ENCODE measurements around the gene UBTFL1.
"Not testable (repeated sequence)": the region's sequence is repeated elsewhere in the genome, so short reads cannot be mapped to it uniquely, and the experiment has no call there.

Gene UBTFL1

GRCh38 chr11:90085650-90086049, at the start of gene UBTFL1:
TSS of gene UBTFL1 (plus strand) at chr11:90085950. CDS start at chr11:90085950, 0 bp downstream.
- DNase-seq (ENCODE audit: low spot score), result not testable (repeated sequence)

DNA sequence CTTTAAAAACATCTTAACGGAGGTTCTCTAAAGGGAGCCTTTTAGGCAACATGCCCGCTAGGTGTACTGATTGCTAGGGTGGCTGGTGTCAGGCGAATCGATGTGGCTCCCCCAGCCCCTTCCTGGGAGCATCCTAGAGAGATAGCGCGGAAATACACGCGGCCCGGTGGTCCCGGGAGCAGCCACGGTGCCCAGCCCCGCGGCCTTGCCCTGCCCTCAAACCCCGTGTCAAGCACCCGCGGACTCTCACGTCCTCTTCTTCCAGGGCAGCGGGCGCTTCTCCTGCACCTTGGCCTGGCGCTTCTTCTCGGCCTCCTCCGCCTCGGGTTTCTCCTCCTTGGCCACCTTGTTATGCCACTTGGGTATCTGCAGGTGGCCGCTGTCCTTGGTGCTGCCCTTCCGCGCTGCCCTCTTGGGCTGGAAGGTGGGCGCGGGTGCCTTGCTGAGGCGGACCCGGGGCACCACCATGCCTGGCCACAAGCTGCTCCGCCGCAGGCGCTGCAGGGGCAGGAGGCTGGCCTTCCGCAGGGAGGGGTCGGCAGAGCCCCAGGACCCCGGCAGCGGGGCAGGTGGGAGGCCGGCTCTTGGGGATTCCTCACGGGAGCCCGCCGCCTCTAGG, 34.0 kb upstream of the UBTFL1 start:
- not testable (repeated sequence) for DNase-seq (ENCODE audit: low spot score)

- DNase-seq (ENCODE audit: low spot score), result not testable (repeated sequence)
Observed at GRCh38 chr11:90052311-90052710, 33.4 kb upstream of the UBTFL1 start.

DNA sequence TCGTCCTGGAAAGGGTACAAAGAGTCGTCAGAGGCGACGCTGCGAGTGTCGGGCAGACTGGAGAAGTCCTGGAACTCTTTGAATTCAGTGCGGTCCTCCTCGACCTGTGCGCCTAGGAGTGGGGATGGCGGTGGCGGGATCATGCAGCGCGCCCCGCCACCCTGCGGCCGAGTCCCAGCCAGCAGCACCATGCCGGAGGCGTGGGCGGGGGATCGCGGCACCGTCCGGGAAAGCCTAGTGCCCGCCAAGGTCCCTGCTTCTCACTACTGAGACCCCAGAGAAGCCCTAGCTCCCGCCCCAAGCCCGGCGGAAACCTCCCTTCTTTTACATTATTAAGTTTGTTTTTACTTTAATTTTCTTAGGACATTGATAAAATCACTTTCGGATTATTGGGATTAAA, 32.2 kb upstream of the UBTFL1 start:
- DNase-seq (ENCODE audit: low spot score), result peak; percentile 12

- not testable (repeated sequence) for DNase-seq (ENCODE audit: low spot score)
Observed at GRCh38 chr11:90088731-90089130, 3.0 kb downstream of the UBTFL1 start.

DNA sequence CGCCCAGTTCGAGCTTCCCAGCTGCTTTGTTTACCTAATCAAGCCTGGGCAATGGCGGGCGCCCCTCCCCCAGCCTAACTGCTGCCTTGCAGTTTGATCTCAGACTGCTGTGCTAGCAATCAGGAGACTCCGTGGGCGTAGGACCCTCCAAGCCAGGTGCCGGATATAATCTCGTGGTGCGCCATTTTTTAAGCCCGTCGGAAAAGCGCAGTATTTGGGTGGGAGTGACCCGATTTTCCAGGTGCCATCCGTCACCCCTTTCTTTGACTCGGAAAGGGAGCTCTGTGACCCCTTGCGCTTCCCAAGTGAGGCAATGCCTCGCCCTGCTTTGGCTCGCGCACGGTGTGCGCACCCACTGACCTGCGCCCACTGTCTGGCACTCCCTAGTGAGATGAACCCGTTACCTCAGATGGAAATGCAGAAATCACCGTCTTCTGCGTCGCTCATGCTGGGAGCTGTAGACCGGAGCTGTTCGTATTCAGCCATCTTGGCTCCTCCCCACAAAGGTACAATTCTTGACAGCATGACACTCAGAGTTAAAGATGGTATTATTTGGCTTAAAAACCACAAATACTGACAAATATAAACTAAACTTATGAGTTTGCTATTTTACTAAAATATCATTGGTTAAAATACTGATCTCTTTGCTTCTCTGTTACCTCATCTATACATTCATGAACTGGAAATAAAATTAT, 9.6 kb downstream of the UBTFL1 start:
- not testable (repeated sequence) for DNase-seq (ENCODE audit: low spot score)

DNA sequence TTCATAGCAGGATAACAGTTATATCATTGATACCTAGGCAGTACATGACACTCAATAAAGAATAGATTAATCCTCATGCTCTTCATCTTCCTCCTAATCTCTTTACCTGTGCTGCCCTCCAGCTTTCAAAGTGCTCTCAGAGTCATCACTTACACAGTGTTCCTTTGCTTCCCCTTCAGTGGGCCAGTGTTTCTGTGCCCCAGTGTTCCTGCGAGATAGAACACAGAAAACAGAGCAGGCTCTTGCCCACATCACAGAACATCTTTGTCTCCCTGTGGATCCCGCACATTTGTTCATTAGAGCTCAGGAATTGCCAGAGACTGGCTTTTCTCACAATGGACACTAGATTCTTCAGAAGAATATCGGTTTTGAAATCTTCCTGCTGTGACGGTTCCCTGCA, 12.5 kb downstream of the UBTFL1 start:
- not testable (repeated sequence) for DNase-seq (ENCODE audit: low spot score)

DNA sequence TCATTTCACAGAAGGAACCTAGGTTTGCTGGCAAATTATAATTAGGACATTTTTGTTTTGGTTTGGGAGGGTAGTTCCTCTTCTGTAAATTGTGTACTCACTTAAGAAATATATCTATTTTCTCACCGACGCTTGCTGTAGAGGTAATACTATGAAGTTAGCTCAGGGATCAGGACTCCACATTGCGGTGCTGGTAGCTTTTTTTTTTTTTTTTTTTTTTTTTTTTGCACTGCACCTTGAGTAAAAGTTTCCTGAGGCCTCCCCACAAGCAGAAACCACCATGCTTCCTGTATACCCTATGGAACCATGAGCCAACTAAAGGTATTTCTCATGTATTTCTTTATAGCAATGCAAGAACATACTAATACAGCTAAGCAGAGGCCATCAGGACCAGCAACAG, 14.7 kb downstream of the UBTFL1 start:
- no peak for DNase-seq (ENCODE audit: low spot score)

DNA sequence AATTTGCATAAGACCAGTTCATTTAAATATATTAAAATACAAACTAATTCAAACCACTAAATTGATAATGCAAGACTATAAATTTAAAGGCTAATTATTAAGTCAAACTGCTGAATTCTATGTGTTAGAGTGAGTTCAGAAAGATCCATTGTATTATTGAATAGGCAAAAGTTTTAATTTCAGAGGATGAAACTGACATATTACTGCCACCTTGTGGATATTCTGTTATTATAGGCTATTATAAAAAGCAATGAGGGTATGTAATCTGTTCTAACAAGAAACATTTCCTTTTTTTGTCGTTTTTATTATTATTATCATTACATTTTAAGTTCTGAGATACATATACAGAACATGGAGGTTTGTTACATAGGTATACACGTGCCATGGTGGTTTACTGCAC, 27.8 kb downstream of the UBTFL1 start:
- no peak for DNase-seq (ENCODE audit: low spot score)

GRCh38 chr11:90120191-90120590, 34.4 kb downstream of the UBTFL1 start:
- no peak for DNase-seq (ENCODE audit: low spot score)

DNA sequence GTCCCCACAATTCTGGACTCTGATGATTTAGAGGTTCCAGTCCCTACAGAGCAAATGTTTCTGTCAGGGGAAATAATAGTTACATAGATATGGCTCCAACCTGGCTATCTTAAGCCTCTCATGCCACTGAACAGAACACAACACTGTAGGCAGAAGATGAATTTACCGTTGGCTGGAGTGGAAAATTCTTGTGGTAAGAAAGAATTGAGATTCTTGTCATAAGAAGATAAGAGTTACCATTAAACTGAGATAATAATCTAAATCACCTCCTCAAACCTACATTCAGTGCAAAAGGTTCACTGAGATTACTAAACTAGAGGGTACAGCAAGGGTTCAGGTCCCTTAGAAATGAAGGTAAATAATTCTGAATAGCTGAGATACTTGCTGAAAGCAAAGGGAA, 38.6 kb downstream of the UBTFL1 start:
- no peak for DNase-seq (ENCODE audit: low spot score)

DNA sequence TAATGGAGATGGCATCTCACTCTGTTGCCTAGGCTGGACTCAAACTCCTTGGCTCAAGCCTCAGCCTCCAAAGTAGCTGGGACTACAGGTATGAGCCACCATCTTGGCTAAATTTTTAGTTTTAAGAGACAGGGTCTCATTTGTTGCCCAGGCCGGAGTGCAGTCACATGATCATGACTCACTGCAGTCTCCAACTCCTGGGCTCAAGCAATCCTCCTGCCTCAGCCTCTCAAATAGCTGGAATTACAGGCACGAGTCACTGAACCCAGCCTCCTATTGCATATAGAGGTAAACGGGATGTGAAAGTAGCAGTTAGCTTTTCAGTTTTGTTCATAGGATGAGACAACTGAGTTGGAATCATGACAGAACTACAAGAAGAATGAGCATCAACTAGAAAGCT, 39.2 kb downstream of the UBTFL1 start:
- no peak for DNase-seq (ENCODE audit: low spot score)

- no peak for DNase-seq (ENCODE audit: low spot score)
Observed at GRCh38 chr11:90133560-90134477, 48.1 kb downstream of the UBTFL1 start.

GRCh38 chr11:90134478-90135003, 48.8 kb downstream of the UBTFL1 start, which contains the start of gene NAALAD2:
TSS of gene NAALAD2 (plus strand) at chr11:90134663. CDS start at chr11:90134759, 96 bp downstream.
- DNase-seq (ENCODE audit: low spot score), result peak; percentile 83

DNA sequence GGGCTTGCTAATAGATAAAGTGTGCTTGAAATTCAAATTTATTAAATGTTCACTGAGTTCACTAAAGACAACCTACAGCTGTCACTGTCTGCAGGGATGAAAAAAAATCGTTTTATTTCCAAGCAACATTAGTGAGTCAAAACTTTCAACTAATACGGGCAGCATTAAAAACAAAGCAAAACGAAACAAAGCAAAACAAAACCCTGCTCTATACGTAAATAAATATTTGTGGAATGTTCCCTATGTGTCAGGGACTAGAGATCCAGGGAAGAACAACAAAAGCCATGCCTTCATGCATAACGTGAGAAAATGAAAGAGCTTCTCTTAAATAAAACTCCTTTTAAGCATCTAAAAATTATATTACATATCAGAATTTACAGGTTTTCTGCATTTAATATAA, 49.3 kb downstream of the UBTFL1 start:
- no peak for DNase-seq (ENCODE audit: low spot score)

Measured in ecto neural progenitor cell (in vitro differentiated cells).